Renal pelvis (tissue), 4 donors: ENCODE results near the gene DISC1. TPM values are rescaled to one million over a fixed set of nuclear protein-coding genes. Genes with fewer than 3 reads are reported as not detected.

Experiments used
- DNase-seq: peaks from one replicate; pipeline ENCODE4 v3.0.0-alpha.2; 2013
- polyA plus RNA-seq, 3 donors: library from polyadenylated mRNA; unstranded; fragments of 120-200 nt; gene quantifications; one replicate each; pipeline ENCODE4 v1.2.1, GENCODE V29; 2013; ENCODE audit not compliant: insufficient read length in 3 of 3

DISC1 gene
- polyA plus RNA-seq, 3 donors: 5.0 to 5.5 (median 5.3) TPM

DNA sequence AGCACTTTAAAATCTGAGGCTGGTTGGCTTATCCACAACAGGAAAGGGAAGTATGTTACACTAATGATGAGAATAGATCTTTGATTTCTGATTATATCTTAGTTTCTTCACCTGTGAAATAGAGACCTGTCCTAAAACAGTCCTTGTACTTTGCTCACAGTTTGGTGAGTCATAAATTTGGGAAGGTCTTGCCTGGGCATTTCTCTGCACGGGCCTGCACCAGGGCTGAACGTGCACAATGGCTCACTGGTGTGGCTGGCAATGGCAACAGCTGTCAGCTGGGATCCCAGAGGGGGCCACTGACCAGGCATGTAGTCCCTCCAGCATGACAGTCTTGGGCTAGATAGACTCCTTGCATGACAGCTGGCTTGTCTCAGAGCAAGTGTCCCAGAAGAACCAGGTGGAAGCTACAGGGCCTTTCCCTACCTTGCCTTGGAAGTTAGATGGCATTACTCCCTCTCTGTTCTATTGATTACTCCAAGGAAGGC is 367.4 kb downstream of the DISC1 start:
- no peak for DNase-seq

DNA sequence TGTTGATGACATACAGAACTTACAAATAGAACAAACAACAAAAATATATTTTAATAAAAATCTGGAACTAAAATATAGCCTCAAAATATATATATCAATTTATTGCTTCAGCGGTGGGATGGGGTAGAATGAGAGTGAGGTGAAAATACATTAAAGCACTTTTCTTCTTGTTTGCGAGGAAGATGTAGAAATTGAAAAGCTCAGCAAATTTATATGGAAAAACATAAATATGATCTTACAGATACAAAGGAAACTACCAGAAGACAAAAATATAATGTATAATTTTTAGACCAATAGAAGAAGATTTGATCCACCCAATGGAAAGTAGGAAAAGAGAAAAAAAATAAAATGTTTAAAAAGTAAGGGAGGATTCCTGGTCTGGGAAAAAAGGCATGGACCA is 372.2 kb downstream of the DISC1 start:
- no peak for DNase-seq

GRCh38 chr1:232005300-232005699 is 378.7 kb downstream of the DISC1 start:
- no peak for DNase-seq

DNA sequence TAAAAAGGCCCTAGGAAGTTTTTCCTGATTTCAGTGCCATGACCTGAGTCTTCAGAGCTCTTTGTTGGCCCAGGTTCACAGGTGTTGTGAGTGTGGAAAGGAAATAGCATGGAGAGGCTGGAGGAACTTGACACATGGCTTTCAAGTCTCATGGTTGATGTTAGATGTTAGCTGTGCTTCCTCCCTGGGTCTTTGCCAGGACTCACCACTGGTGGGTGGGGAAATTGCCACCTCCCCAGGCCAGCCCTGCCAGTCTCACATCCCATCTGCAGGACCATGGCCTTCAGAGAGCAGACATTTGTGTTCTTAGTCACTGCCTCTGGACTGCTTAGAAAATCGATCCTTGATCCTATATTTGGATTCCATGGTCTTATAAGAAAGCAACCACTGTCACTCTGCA is 383.2 kb downstream of the DISC1 start:
- no peak for DNase-seq

GRCh38 chr1:232011961-232012360 is 385.4 kb downstream of the DISC1 start:
- no peak for DNase-seq

GRCh38 chr1:232012773-232013386 is 386.3 kb downstream of the DISC1 start:
- DNase-seq: no peak

DNA sequence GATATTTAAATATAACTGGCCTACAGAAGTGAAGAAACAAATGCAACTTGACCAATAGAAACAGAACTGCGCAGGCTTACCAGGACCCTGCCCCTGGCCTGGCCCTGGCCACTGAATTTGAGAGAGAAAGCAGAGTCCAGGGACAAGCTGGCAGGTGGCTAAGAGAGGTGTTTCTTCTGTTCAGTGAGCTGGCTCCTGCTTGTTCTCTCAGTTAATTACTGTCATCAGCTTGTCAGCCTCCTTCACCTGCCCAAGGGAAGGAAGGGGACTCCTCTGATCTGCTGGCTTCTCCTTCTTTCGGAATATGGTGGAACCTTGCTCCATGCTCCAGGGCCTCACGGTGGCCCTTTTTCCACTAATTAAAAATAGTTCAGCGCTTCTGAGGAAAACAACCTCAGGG is 388.4 kb downstream of the DISC1 start:
- DNase-seq: no peak

DNA sequence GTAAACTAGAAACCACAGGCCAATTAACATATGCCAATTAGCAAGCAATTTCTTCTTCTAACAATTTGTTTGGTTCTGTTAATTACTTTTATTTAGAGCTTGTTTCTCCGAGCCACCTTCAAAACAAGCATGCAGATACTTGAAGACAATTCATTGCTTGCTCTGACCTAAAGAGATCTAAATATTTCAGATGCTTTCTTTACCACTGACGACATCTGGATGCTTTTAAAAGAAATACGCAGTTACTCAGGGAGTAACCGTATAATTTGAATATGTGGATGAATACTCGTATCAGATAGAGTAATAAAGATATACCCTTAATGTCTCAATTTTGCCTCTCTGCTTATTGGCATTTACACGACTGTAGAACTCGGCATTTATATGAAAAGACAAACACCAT is 390.0 kb downstream of the DISC1 start:
- DNase-seq: no peak

DNA sequence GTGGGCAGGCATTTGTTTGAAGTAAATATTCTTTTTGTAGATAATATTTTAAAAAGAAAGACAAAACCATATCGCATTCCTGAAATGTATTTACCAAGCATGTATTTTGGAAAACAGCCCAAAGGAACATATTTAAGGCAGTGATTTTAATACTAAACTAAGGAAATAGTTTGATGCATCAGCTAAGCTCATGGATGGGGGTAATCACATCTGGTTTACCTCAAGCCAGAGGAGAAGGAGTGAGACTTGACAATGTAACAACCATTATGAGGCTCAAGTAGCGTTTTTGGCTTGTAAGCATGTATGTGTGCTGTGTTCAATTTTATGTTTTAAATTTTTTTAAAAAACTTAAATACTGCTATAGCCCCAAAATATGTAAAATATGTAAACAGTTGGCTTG is 390.5 kb downstream of the DISC1 start:
- DNase-seq: no peak

DNA sequence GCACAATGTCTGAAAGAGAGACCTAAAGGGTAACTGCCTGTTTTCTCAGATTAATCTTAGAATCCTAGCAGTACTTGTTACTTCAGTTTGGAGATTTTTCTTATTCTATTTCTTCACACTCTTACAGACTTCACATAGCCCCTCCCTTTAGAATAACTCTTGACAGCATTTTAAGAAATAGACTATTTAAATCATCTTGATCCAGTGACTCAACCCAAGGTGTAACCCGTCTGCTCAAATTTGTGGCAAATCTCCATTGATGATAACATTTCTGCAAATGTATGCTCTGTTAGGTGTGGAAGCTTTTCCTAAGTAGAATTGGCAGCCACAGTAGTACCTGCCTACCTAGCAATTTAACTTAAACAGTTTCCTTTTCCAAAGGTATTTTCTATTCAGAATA is 391.2 kb downstream of the DISC1 start:
- no peak for DNase-seq

DNA sequence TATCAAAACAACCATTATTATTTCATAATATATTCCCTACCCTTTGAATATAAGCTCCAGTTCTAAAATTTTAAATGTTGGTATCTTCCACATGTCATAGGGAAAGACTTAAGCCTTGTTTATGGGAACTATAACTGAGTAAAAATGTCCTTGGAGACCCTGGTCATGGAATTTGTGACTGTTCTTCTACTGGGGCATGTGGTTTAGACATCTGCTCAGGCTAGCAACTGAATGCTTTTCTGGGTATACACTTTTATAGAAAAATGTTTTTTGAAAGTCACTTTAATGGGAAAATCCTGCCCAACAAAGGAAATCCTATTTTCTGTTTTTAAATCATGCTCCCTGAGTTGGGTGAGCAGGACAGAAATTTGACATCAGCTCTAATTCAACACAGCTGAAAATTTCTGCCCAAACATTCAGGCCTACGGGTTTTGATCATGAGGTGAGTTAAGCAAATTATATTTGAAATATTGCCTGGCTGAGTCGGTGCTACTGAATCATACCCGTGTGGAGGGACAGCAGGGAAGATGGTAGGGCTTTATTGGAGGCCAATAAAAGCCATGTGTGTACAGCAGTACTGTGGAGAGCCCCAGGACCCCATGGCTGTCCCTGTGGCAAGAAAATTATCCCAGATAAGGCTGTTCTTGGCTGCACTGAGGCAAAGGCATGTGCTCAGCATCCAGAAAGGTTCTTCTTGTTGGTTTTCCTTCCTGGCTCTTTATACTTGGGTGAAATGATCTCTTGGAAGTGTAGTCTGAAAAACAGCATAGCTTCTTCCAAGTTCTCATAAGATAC is 391.8 kb downstream of the DISC1 start:
- no peak for DNase-seq

DNA sequence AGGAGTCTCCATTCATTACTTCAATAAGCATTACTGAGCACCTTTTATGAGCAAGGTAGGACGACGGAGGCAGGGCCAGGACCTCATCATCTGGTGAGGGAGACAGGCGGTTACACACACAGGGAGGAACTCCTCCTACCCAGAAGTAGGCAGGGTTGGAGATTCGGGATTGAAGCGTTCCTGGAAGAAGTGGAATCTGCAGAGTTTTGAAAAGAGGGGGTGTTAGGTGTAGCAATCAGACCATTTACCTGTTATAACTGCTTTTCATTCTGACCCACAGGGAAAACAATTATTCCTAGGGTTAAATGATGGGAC is 392.4 kb downstream of the DISC1 start:
- DNase-seq: no peak

GRCh38 chr1:232020352-232020751 is 393.8 kb downstream of the DISC1 start:
- no peak for DNase-seq

GRCh38 chr1:232029315-232029714 is 402.7 kb downstream of the DISC1 start:
- no peak for DNase-seq

- no peak for DNase-seq
These were observed 404.6 kb downstream of the DISC1 start for GRCh38 chr1:232031156-232031555.

- DNase-seq: no peak
These were observed 406.7 kb downstream of the DISC1 start for GRCh38 chr1:232033285-232033684.

DNA sequence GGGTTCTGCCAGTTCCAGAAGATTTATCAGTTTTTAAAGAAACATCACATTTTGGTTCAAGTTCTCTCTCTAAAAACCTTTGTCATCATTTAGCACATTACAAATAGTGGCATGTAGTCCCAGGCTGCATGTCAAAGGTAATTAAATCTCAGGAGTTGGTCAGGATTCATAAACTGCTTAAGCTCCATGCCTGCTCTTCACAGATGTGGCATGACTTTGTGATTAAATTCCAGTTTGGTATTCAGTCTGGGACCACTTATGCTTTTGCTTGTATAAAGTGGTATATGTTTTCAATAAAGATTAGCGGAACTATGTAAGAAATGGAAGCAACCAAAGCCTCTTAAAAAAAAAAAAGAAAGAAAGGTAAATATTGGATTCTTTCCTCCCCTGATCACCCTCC is 408.0 kb downstream of the DISC1 start:
- no peak for DNase-seq

DNA sequence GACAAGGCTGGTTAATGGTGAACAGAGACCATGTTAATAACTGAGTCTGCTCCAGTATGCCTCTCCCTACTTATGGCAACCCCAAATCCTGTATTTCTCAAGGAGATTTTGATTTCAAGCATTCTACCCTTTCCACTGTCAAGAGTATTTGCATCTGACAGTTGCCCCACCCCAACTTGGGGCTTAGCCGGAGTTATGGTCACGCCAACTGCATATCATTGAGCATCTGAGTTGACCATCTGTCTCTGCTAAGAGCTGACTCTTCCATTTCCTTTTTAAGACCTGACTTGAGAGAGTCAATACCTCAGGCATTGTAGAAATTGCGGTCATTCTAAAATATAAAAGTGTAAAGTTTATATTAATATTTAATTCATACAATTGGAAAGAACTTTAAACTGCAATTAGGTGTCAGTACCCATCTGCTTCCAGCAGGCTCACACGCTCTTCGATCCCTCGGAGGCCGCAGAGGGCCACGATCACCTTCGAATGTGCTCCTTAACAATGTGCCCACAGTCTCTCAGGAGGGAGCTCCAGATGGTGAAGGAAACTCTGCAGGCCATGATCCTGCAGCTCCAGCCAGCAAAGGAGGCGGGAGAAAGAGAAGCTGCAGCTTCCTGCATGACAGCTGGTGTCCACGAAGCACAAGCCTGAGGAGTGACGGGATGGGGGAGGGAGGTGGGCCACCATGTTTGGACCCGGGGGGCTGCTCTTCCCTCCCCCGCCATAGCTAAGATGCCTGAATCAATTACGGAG is 409.8 kb downstream of the DISC1 start:
- DNase-seq: no peak

- no peak for DNase-seq
These were observed 411.3 kb downstream of the DISC1 start for GRCh38 chr1:232037774-232038388.

GRCh38 chr1:232038706-232039677 is 412.4 kb downstream of the DISC1 start:
- no peak for DNase-seq

DNA sequence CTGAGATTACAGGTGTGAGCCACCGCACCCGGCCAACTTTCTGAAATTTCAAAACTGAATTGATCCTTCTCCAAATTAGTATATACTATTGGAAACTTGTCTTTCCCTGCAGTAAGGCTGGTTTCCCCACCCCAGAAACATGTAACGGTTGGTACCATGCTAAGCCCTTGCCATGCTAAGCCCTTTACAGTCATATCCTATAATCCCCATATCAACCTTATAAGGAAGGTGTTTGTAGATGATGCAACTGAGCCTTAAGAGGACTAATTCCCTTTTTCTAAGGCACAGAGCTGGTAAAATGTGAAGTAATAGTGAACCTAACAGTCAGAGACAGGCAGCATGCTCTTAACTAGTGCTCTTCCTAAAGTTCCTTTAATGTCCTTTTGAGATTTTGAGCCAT is 413.7 kb downstream of the DISC1 start:
- no peak for DNase-seq
